ENCODE data around the gene PSD.

DNA sequence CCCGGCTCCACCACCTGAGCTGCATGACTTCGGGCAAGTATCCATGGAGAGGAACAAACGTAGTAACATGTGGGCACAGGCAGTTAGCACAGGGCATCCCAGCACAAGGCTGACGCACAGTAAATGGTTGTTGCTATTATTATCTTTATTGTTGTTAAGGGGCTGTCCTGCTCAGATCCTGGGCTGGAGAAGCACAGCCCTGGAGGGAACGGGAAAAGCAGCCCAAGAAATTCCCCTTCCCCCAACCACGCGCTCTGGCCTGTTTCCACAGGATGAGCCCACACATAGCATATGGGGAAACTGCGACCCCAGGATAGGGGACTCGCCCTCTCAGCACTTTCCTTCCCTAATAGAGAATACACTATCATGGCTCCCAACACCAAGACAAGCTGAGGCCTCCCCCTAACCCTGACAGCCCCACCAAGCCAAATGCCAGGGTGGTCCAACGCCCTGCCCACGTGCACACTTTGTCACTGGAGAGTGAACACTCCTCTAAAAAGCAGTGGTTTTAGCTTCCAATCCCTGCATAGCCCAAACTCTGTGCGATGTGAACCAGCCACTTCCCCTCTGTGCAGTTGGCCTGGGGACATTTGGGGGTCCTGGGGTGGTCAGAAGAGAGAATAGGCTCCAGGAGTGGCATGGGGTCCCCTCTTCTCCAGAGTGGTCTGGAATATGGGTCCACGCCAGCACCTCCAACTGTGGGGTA lies 11.0 kb downstream of the PSD start:
- no peak for TF ChIP-seq BHLHE40 (IDR thresholded peaks at IDR 0.05; ENCODE audit: borderline replicate concordance)
- no peak for TF ChIP-seq TARDBP (IDR thresholded peaks at IDR 0.05)
- no peak for TF ChIP-seq SUZ12 (IDR thresholded peaks at IDR 0.05)
- no peak for TF ChIP-seq FOXA1 (IDR thresholded peaks at IDR 0.05)
- no peak for TF ChIP-seq L3MBTL2 (conservative IDR thresholded peaks at IDR 0.05)
- no peak for TF ChIP-seq SP1 (IDR thresholded peaks at IDR 0.05)
- no peak for TF ChIP-seq FOXM1 (IDR thresholded peaks at IDR 0.05; ENCODE audit: borderline replicate concordance)
- no peak for TF ChIP-seq ELF4 (IDR thresholded peaks at IDR 0.05)
- no peak for TF ChIP-seq PKNOX1 (IDR thresholded peaks at IDR 0.05)
- no peak for TF ChIP-seq CTBP1 (IDR thresholded peaks at IDR 0.05; ENCODE audit: borderline replicate concordance)
- TF ChIP-seq ARNT (IDR thresholded peaks at IDR 0.05): no peak
